ENCODE measurements around the gene MGLL.

Gene MGLL

DNA sequence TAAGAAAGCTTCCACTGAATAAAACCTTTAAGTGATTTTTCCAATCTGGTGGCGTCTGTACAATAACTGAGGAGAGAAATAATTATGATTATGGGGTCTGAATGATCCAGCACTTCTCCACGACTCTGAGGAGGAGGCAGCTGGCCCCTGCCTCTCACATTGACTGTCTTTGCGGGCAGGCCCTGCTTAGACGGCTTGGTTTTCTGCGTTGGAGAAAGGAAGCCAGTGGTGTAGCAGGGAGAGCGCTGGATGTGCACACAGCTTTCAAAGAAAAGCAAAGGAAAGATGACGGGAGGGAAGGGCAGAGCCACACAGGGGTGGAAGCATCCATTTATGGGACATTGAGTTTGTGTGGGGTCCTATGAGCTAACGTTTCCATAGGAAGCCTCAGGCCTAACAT is 62.5 kb downstream of the MGLL start:
- H3K9me3 Mint-ChIP-seq (ENCODE audit: low read depth): no peaks in the 10 kb centered on the region
- no peaks in the 10 kb centered on the region for H3K36me3 Mint-ChIP-seq
- peaks cover 28% of the 10 kb centered on the region for H3K4me1 Mint-ChIP-seq (ENCODE audit: low read depth)
- no peak overlapping the region for H3K4me3 Mint-ChIP-seq
- H3K27ac Mint-ChIP-seq: no peak overlapping the region
- peaks cover 1% of the 10 kb centered on the region for H3K27me3 Mint-ChIP-seq

GRCh38 chr3:127758013-127758412 is 64.3 kb downstream of the MGLL start:
- Mint-ChIP-seq H3K4me1 (ENCODE audit: low read depth) (peaks cover 37% of the 10 kb centered on the region), H3K9me3 (ENCODE audit: low read depth) (no peaks in the 10 kb centered on the region), H3K4me3 (no peak overlapping the region), H3K27me3 (no peaks in the 10 kb centered on the region), H3K27ac (no peak overlapping the region), H3K36me3 (no peaks in the 10 kb centered on the region)

GRCh38 chr3:127755305-127755681 is 67.0 kb downstream of the MGLL start:
- H3K4me3 Mint-ChIP-seq: peak overlapping the region; percentile 68

DNA sequence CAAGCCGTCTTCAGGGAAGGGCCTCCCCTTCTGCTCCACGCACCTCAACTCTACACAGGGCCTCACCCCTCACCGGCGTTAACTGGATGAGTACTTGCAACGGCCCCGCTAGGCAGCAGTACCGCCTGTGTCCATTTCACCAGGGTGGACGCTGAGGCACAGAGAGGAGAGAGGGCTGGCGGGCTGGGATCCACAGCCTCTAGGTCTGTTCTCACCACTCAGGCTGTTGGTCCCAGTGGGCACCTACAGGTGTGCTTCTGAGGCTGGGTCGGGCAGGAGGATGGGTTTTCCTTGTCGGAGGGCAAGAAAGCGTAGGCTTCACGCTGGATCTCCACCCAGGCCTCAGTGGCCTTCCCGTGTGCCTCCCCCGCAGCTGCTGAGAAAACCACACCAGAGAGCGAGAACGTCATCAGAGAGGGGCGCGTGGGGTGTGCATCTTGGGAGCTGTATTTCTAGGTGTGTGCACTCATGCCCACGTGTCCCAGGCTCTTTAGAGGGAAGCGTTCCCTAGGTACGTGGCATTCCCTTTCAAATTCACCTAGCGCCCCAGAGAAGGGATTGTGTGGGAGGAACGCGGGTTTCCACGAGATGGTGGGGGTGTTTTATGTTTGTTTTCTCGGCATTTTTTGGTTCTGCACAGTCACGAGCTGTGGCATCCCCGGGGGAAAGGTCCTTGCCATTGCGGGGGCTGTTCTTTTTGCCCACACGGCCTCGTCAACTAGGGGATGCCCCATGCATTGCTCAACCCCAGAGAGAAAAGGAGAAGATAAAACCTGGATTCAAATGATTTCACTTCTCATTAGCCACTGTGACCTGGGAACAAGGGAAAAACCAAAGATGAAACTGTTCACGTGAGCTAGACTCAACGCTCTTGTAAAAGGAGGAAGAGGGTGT is 67.7 kb downstream of the MGLL start:
- Mint-ChIP-seq H3K4me1 (ENCODE audit: low read depth) (peaks cover 35% of the 10 kb centered on the region), H3K27ac (peak overlapping the region; percentile 81)

More at GRCh38 chr3:127755305-127755681, 67.0 kb downstream of the MGLL start:
- peak overlapping the region; percentile 81 for H3K27ac Mint-ChIP-seq
- no peaks in the 10 kb centered on the region for H3K36me3 Mint-ChIP-seq
- H3K4me1 Mint-ChIP-seq (ENCODE audit: low read depth): peaks cover 32% of the 10 kb centered on the region
- no peaks in the 10 kb centered on the region for H3K9me3 Mint-ChIP-seq (ENCODE audit: low read depth)
- H3K27me3 Mint-ChIP-seq: peaks cover 2% of the 10 kb centered on the region

GRCh38 chr3:127753898-127754410 is 68.4 kb downstream of the MGLL start:
- Mint-ChIP-seq H3K36me3 (no peaks in the 10 kb centered on the region), H3K9me3 (ENCODE audit: low read depth) (no peaks in the 10 kb centered on the region), H3K4me3 (no peak overlapping the region), H3K27ac (peak overlapping the region; percentile 81), H3K27me3 (peaks cover 3% of the 10 kb centered on the region), H3K4me1 (ENCODE audit: low read depth) (peaks cover 36% of the 10 kb centered on the region)

More for the DNA sequence above, 67.7 kb downstream of the MGLL start:
- no peaks in the 10 kb centered on the region for H3K9me3 Mint-ChIP-seq (ENCODE audit: low read depth)
- H3K36me3 Mint-ChIP-seq: no peaks in the 10 kb centered on the region
- H3K27me3 Mint-ChIP-seq: peaks cover 3% of the 10 kb centered on the region
- peak overlapping the region; percentile 68 for H3K4me3 Mint-ChIP-seq

GRCh38 chr3:127753338-127753737 is 69.0 kb downstream of the MGLL start:
- Mint-ChIP-seq H3K4me1 (ENCODE audit: low read depth) (peaks cover 36% of the 10 kb centered on the region), H3K9me3 (ENCODE audit: low read depth) (no peaks in the 10 kb centered on the region)

GRCh38 chr3:127751782-127752181 is 70.5 kb downstream of the MGLL start:
- Mint-ChIP-seq H3K36me3 (no peaks in the 10 kb centered on the region), H3K4me1 (ENCODE audit: low read depth) (peaks cover 36% of the 10 kb centered on the region), H3K27me3 (peaks cover 3% of the 10 kb centered on the region)

More at GRCh38 chr3:127753338-127753737, 69.0 kb downstream of the MGLL start:
- Mint-ChIP-seq H3K27me3 (peaks cover 3% of the 10 kb centered on the region), H3K27ac (no peak overlapping the region), H3K36me3 (no peaks in the 10 kb centered on the region), H3K4me3 (no peak overlapping the region)

DNA sequence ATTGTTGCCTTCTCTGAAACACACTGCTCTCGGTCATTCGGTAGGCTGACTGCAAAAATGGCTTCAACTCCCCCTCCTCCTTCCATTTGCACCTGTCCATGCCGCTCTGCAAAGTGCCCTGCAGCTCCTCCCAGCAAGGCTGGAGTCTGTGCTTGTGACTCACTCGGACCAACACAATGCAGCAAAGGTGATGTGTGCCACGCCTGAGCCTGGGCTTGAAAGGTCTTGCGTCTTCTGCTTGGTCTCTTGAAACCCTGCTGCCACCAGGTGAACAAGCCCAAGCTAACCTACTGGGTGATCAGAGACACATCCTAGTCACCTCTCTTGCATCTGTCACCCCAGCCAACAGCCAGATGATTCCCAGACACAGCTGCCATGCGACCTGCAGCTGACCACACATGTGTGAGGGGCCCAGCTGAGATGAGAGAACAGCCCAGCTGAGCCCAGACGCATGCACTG is 71.1 kb downstream of the MGLL start:
- Mint-ChIP-seq H3K27me3 (peaks cover 3% of the 10 kb centered on the region), H3K4me1 (ENCODE audit: low read depth) (peaks cover 32% of the 10 kb centered on the region), H3K27ac (no peak overlapping the region), H3K4me3 (no peak overlapping the region), H3K36me3 (no peaks in the 10 kb centered on the region), H3K9me3 (ENCODE audit: low read depth) (no peaks in the 10 kb centered on the region)

More at GRCh38 chr3:127751782-127752181, 70.5 kb downstream of the MGLL start:
- Mint-ChIP-seq H3K27ac (no peak overlapping the region), H3K9me3 (ENCODE audit: low read depth) (no peaks in the 10 kb centered on the region), H3K4me3 (no peak overlapping the region)

DNA sequence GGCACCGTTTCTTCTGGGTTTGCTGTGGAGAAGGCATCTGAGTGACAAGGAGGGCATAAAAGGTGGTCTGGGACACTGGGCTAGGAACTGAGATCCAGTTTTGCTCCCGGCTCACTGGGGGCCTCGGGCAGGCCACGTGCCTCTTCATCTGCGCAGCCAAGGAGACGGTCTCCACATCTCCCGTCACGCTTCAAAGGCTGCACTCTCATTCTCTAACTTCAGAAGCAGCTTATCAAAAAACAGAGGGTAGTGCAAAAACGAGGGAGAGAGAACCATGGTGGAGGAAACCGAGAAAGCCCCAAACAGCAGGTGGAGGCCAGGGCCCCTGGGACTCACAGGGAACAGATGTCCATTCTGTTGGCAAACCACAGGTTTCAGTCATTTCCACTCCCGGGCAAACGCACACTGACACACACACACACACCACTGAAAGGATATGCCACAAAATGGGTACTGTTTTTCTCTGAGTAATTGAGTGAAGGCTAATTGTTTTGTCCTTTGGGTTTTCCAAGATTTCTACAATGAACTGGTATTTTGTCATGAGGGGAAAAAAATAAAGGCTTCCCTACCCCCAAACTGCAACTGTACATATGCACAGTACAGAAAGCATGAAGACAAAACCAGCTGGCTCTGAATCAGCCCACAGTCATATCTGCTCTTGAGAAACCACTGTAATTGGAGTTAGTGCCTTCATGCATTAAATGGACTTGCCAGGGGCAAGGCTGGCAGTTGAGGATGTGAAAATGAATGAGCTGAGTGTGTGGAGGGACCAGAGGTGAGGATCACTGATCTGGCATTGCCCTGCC is 71.9 kb downstream of the MGLL start:
- Mint-ChIP-seq H3K27ac (no peak overlapping the region), H3K36me3 (no peaks in the 10 kb centered on the region), H3K4me3 (no peak overlapping the region), H3K9me3 (ENCODE audit: low read depth) (no peaks in the 10 kb centered on the region), H3K27me3 (peaks cover 3% of the 10 kb centered on the region), H3K4me1 (ENCODE audit: low read depth) (peaks cover 25% of the 10 kb centered on the region)

DNA sequence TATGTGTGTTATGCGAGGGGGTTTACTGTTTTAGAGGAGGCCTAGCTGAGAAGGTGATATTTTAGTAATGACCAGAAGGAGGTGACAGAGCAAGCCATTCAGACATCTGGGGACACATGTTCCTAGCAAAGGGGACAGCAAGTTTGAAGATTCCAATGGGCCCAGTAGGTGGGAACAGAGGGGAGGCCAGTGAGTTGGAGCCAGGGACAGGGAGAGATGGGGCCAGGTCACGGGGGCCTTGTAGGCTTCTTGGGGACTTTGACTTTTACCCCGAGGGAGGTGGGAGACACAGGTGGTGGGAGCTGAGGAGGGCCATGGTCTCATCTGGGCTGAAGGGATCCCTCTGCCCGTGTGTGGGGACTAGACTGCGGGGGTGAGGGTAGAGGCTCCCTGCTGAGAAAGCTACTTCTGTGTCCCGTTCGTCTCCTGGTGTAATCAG is 72.5 kb downstream of the MGLL start:
- H3K27ac Mint-ChIP-seq: no peak overlapping the region
- peaks cover 3% of the 10 kb centered on the region for H3K27me3 Mint-ChIP-seq
- H3K4me3 Mint-ChIP-seq: no peak overlapping the region
- peaks cover 18% of the 10 kb centered on the region for H3K4me1 Mint-ChIP-seq (ENCODE audit: low read depth)
- no peaks in the 10 kb centered on the region for H3K9me3 Mint-ChIP-seq (ENCODE audit: low read depth)
- H3K36me3 Mint-ChIP-seq: no peaks in the 10 kb centered on the region

DNA sequence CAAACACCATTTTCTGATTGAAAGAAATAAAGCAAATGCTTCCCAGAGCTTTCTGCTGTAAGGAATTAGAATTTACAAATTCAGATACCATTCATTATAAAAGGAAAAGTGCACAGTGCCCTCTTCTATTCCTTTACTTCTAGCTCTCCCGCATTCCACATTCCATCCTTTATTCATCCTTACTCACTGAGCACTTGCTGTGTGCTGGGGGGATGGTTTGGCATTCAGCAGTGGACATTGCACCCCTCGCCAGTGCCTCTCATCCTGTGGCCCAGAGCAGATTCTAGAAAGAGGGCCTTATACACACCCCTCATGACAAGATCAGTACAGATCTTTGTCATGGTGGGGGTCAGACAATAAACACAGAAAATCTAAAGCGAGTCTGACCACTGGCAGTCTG is 73.0 kb downstream of the MGLL start:
- no peak overlapping the region for H3K27ac Mint-ChIP-seq
- H3K27me3 Mint-ChIP-seq: peaks cover 3% of the 10 kb centered on the region
- no peaks in the 10 kb centered on the region for H3K9me3 Mint-ChIP-seq (ENCODE audit: low read depth)
- H3K4me3 Mint-ChIP-seq: no peak overlapping the region
- H3K4me1 Mint-ChIP-seq (ENCODE audit: low read depth): peaks cover 14% of the 10 kb centered on the region
- no peaks in the 10 kb centered on the region for H3K36me3 Mint-ChIP-seq

GRCh38 chr3:127748754-127749327 is 73.5 kb downstream of the MGLL start:
- H3K4me3 Mint-ChIP-seq: no peak overlapping the region

GRCh38 chr3:127747751-127748521 is 74.4 kb downstream of the MGLL start:
- H3K9me3 Mint-ChIP-seq (ENCODE audit: low read depth): no peaks in the 10 kb centered on the region
- peaks cover 3% of the 10 kb centered on the region for H3K27me3 Mint-ChIP-seq
- H3K4me3 Mint-ChIP-seq: no peak overlapping the region
- no peaks in the 10 kb centered on the region for H3K36me3 Mint-ChIP-seq
- no peak overlapping the region for H3K27ac Mint-ChIP-seq
- H3K4me1 Mint-ChIP-seq (ENCODE audit: low read depth): peaks cover 10% of the 10 kb centered on the region

More at GRCh38 chr3:127748754-127749327, 73.5 kb downstream of the MGLL start:
- no peaks in the 10 kb centered on the region for H3K36me3 Mint-ChIP-seq
- peaks cover 10% of the 10 kb centered on the region for H3K4me1 Mint-ChIP-seq (ENCODE audit: low read depth)
- peaks cover 3% of the 10 kb centered on the region for H3K27me3 Mint-ChIP-seq
- no peaks in the 10 kb centered on the region for H3K9me3 Mint-ChIP-seq (ENCODE audit: low read depth)
- no peak overlapping the region for H3K27ac Mint-ChIP-seq

- H3K4me1 Mint-ChIP-seq (ENCODE audit: low read depth): peaks cover 10% of the 10 kb centered on the region
- H3K27ac Mint-ChIP-seq: no peak overlapping the region
- H3K27me3 Mint-ChIP-seq: peaks cover 3% of the 10 kb centered on the region
- no peak overlapping the region for H3K4me3 Mint-ChIP-seq
- no peaks in the 10 kb centered on the region for H3K36me3 Mint-ChIP-seq
- no peaks in the 10 kb centered on the region for H3K9me3 Mint-ChIP-seq (ENCODE audit: low read depth)
Observed at GRCh38 chr3:127747066-127747465, 75.2 kb downstream of the MGLL start.

All from activated naive CD8-positive, alpha-beta T cell (primary cell).